D721Med (cell line): ENCODE measurements around the gene ARHGAP24.

Experiments
- DNase-seq: peaks from one replicate; pipeline ENCODE4 v3.0.0; 2011; ENCODE audit warnings: low spot score; ENCODE audit not compliant: insufficient read length
- FAIRE-seq: peaks from 2 replicates; lab custom pipeline; 2011; peaks lifted over from hg19 to GRCh38; lab: Jason Lieb, UNC
- CTCF ChIP-seq: IDR thresholded peaks from 2 replicates; pipeline ENCODE4 v1.5.1; 2012; ENCODE audit warnings: mild to moderate bottlenecking, control low read depth; ENCODE audit not compliant: insufficient read depth; ENCODE audit errors: missing control alignments

ARHGAP24 gene

GRCh38 chr4:85995361-85995760, 520.4 kb downstream of the ARHGAP24 start:
- FAIRE-seq: no peak
- TF ChIP-seq CTCF: no peak
- DNase-seq: no peak

GRCh38 chr4:86001591-86001990, 526.6 kb downstream of the ARHGAP24 start:
- no peak for FAIRE-seq
- DNase-seq: no peak
- TF ChIP-seq CTCF: no peak

GRCh38 chr4:86004030-86004429, 529.1 kb downstream of the ARHGAP24 start:
- no peak for TF ChIP-seq CTCF
- no peak for DNase-seq
- FAIRE-seq: no peak

GRCh38 chr4:86006057-86006456, 531.1 kb downstream of the ARHGAP24 start:
- TF ChIP-seq CTCF: no peak
- DNase-seq: no peak
- no peak for FAIRE-seq

- no peak for TF ChIP-seq CTCF
- DNase-seq: no peak
- no peak for FAIRE-seq
Measured at GRCh38 chr4:86007042-86007441, 532.1 kb downstream of the ARHGAP24 start.

GRCh38 chr4:86011117-86011516, 536.2 kb downstream of the ARHGAP24 start:
- no peak for FAIRE-seq
- no peak for TF ChIP-seq CTCF

GRCh38 chr4:86013621-86014020, 538.7 kb downstream of the ARHGAP24 start:
- no peak for TF ChIP-seq CTCF
- FAIRE-seq (no peak), DNase-seq (no peak)

More at GRCh38 chr4:86011117-86011516, 536.2 kb downstream of the ARHGAP24 start:
- no peak for DNase-seq
